GM21528 (cell line): ENCODE results near the gene PRAME.
"Not testable (repeated sequence)": the region's sequence is repeated elsewhere in the genome, so short reads cannot be mapped to it uniquely, and the experiment has no call there.

ENCODE experiments used
- ATAC-seq: cut with Tn5 transposase; IDR thresholded peaks from one replicate; pipeline ENCODE4 v1.9.1; 2021; ENCODE audit warnings: mild to moderate bottlenecking, moderate library complexity; ENCODE audit not compliant: unreplicated experiment, low FRiP score

PRAME gene

DNA sequence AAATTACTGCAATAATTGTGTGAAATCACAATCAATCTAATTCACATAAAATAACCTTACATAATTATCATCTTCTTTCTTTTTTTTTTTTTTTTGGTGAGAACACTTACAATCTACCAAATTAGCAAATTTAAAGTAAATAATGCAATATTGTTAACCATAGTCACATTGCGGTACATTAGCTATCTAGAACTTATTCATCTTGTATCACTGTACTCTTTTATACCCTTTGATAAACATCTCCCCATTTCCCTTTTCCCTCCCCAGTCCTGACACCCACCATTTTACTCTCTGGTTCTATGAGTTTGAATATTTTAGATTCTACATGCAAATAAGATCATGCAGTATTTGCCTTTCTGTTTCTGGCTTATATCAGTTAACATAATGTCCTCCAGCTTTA, 24.0 kb upstream of the PRAME start:
- ATAC-seq = no peak

DNA sequence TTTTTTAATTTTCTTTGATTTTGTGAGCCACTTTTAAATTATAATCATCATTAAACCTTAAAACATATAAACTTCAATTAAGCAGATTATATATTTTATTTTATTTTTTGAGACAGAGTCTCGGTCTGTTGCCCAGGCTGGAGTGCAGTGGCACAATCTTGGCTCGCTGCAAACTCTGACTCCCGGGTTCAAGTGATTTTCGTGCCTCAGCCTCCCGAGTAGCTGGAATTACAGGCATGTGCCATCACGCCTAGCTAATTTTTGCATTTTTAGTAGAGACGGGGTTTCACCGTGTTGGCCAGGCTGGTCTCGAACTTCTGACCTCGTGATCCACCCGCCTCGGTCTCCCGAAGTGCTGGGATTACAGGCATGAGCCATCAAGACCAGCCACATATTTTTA, 22.5 kb upstream of the PRAME start:
- not testable (repeated sequence) for ATAC-seq

DNA sequence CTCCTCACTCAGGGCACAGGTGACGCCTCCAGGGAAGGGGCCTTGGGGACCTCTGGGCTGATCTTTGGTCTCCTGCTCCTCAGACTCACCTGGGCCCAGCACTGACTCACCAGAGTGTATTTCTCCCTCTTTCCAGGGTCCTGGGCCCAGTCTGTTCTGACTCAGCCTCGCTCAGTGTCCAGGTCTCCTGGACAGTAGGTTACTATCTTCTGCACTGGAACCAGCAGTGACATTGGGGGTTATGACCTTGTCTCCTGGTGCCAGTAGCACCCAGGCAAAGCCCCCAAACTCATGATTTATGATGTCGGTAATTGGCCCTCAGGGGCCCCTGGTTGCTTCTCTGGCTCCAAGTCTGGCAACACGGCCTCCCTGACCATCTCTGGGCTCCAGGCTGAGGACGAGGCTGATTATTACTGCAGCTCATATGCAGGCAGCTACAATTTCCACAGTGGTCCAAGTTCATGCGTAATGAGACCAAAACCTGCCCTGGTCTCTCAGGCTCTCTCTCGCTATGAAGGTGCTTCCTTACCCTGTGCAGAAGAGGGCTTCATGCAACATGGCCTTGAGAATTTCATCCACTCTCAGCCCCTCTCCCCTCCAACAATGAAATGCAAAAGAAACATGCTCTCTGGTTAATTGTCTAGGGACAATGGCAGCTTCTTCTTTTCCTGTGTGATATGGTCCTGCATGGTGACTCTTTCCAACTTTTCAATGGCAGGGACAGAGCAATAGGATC, 21.0 kb upstream of the PRAME start:
- ATAC-seq = no peak

DNA sequence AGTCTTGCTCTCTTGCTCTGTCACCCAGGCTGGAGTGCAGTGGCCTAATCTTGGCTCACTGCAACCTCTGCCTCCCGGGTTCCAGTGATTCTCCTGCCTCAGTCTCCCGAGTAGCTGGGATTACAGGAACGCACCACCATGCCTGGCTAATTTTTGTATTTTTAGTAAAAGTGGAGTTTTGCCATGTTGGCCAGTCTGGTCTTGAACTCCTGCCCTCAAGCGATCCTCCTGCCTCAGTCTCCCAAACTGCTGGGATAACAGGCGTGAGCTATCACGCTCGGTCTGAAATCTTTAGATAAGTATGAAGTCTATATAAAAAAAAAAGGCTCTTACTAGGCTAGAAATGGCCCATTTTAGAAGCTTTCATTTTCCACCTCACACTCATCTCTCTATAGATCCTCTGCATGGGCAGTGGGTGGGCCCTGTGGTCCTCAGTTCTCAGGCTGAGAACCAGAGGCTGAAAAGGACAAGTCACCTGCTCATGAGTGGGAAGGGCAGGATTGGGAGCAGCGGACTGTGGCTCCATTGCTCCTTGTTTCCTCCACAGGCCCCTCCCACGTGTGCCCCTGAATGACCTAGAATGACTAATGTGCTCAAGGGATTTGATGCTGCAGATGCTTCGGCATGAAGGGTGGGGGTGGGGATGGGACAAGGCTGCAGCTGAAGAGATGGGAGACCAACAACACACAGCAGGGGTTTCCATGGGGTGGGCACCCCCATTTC, 19.8 kb upstream of the PRAME start:
- no peak for ATAC-seq

DNA sequence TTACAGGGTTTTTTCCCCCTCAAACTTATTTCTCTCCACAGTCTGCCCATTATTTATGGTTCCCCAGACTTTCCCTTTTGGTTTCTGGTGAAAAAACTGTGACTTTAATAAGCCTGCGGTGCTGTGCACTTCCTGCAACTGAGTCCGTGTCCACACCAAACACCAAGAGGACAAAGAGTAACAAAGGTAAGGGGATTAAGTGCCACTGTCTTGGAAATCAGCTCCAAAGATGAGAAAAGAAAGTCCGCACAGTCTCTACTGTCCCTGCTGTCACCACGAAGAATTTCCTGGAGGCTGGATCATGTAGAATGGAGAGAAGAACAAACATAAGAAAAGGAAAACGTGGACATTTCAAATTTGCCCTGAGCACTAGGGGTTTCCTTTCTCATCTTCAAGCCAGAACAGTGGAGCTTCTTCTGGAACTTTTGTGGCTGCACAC, 17.9 kb upstream of the PRAME start:
- no peak for ATAC-seq

DNA sequence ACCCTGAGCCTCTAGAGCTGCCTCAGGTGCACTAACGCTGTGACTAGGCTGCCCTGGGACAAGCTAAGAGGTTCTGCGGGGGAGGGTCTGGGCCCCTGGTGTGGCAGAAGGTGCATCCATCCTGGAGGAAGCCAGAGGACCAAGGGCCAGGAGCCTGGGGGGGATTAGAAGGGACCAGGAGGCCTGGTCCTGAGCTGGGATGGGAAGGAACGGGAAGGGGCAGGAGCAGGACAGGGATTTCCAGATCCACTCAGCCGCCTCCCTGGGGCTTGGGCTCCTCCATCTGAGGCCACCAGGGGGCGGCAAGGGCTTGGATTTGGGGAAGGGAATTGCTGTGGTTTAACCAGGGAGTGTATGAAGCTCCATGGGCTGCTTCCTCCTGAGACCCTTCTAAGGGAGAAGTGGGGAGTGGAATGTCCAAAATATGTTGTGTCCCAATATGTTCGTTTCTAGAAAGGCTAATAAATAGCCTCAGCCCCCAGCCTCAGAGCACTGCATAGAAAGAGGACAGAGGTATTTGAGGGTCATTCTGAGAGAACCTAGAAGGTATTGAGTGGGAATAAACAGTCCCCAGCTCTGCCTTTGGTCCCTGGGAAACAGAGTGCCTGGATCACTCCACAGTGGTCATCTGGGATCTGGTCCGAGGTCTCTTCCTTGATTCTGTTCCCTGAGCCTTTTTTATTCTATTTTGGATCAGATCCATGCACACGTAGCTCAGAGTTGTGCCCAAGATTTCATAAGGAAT, 17.4 kb upstream of the PRAME start:
- no peak for ATAC-seq

DNA sequence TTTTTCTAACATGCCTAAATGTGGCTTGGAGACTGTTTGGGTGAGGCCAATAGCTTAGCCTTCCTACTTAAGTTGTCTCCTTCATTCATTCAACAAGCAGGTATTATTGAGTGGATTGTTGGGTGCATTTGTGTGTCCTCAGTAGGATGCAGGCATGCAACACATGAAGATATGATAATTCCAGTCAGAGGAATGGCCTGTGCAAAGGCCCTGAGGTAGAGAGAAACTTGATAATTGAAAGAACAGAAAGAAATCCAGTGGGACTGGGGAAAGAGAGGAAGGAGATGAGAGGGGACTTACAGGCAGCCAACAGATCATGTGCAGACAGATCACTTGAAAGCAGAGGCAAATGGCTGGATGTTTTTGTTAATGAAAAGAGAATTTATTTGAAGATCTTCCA, 15.3 kb upstream of the PRAME start:
- ATAC-seq = no peak

DNA sequence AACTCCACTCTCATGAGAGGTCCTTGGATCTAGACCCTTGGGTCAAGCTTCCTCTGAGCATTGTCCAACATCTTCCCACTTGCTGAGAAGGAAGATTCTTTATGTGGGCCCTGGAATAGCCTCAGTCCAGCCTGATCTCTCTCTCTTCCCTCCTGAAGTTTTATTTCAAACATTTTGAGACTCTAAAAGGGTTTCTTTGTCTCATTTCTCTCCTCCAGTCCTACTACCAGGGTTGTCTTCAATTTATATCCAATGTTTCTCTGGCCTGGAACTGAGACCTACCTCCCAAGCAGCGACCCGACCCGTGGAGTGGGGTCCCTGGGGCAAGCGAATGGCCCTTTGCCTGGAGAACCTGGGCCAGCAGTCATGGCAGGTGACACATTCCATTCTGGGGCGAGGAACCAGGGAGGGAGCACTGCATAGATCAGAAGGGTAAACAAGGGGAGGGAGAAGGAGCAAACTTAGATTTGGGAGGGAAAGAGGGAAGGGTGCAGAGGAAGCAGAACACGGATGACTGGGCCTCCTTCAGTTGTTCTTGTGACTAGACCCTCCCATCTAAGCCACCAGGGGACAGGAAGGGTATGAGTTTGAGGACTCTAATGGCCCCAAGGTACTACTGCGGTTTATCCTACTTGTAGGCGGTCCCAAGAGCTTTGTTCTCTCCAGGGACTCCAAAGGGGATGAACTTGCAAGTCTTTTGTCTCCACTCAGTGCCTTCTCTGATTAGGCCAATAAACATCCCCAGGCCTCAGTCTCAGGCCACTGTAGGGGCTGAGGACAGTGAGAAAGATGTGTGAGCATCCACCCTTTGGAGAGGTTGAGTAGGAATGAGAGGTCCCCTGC, 14.2 kb upstream of the PRAME start:
- no peak for ATAC-seq

DNA sequence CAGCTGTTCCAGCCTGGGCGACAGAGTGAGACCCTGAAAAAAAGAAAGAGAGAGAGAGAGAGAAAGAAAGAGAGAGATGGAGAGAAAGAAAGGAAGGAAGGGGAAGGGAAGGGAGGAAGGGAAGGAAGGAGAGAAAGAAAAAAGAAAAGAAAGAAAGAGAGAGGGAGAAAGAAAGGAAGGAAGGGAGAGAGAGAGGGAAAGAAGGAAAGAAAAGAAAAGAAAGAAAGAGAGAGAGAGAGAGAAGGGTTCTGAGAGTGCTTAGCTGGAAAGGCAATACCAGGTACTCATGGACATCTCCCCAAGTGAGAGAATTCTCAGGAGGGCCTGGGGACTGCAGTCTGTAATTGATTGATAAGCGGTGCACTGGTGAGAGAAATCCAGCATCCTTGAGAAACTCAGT, 12.8 kb upstream of the PRAME start:
- ATAC-seq = no peak

DNA sequence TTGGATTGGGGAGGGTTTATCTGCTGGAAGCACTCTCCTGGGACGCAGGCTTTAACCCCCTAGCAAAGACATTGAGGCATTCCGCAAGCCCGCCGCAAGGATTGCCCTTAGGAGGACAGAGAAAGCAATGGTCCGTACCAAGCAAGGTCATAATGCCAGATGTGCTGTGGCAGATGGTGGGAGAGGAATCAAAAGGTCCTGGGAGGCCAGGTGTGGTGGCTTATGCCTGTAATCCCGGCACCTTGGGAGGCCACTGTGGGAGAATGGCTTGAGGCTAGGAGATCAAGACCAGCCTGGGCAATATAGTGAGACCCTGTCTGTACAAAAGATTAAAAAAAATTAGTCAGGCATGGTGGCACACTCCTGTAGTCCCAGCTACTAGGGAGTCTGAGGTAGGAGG, 12.4 kb upstream of the PRAME start:
- no peak for ATAC-seq

DNA sequence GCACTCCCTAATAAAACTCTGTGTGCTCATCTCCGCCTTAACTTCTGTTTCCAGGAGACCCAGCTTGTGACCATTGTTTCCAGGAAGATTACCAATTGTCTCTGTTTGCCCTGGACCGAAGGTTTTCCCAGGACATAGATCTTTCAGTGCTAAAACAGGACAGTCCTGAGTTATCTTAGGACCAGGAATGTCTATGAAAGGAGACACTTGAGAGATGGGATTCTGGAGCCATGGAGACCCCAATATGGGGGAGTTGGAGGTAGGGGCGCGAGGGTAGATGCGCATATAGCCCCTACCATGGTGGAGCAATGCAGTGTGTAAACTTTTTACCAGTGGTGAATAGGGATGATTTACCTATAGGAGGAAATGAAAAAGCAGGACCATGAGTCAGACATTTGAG, 10.2 kb upstream of the PRAME start:
- ATAC-seq = no peak

DNA sequence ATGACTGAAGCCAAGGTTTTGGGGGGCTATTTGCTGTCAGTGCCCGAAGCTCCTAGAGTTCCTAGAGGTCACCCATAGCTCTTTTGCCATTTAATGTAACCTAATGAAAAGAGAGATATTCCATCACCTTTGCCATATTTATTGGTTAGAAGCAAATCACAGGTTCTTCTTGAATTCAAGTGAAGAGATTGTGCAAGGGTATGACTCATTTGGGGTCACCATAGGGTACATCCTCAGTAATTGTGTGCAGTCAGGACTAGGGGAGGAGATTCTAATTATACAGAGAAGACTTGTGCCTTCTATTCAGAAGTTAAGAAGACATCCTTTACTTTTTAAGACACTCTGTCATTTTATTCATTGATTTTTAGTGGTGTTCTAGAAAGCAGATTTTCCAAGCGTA, 6.9 kb upstream of the PRAME start:
- ATAC-seq = no peak

DNA sequence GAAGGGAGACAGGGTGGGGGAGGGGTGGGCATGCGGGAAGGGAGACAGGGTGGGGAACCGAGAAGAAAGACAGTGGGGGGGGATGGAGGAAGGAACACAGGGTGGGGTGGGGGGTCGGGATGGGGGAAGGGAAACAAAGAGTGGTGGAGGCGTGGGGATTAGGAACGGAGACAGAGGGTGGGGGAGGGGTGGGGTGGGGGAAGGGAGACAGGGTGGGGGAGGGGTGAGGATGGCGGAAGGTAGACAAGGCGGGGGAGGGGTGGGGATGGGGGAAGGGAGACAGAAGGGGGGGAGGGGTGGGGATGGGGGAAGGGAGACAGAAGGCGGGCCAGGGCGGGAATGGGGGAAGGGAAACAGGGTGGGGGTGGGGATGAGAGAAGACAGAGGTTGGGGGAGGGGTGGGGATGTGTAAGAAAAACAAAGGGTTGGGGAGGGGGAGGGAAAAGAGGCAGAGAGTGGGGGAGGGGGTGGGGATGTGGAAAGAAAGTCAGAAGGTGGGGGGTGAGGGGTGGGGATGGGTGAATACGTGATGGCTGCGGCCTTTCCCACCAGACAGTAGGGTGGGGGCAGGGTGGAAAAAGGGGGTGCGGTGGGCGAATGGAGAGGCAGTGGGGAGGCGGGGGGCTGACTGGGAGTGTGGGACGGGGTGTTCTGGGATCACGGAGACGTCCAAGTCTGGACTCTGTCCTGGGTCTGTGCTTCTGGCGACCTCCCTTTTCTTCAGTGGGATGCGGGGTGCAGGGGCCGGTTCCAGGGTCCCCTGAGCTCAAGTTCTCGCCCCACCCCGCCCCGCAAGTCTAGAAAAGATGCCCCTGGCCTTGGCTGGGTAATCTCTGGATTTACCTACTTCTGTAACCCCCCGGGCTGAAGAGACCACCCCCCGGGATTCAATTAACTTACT, 744 bp downstream of the PRAME start:
- no peak for ATAC-seq

DNA sequence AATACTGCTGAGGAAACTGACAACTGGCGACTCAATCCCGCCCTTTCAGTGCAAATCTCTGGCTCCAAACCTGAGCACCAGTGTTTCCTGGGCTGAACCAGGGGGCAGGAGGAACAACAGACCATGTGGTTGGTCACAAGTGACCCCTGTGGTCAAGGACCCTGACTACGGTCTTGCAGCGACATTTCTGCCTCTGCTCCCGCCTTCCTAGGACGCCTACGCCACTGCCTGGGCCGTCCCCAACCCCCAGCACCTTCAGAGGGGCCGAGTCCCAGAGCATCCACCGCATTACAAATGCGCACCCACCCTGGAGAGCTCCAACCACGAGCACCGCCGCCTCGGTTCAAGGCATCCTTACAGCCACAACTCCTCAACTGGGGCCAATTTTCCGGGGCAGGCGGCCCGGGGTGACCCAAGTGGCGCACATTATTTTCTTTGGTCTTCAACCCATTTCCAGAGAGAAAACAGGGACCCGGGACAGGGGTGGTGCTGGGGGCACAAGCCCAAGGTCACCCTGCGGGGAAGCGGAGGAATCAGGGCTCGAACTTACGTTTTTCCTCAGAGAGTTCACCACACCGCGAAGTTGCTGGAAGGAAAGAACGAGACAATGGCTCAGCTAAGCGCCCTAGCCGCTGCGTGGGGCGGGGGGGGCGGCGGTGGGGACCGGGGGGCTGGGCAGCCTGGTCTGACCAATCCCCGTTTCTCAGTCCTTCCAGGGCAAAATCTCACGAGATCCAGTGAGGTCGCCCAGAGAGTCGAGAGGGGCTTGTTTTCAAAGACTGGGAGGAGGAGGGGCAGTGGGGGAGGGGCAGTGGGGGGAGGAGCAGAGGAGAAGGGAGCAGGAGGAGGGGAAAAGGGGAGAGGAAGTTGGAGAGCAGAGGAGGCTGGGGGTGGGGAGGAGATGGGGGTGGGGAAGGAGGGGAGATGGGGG, 1.8 kb downstream of the PRAME start:
- no peak for ATAC-seq

DNA sequence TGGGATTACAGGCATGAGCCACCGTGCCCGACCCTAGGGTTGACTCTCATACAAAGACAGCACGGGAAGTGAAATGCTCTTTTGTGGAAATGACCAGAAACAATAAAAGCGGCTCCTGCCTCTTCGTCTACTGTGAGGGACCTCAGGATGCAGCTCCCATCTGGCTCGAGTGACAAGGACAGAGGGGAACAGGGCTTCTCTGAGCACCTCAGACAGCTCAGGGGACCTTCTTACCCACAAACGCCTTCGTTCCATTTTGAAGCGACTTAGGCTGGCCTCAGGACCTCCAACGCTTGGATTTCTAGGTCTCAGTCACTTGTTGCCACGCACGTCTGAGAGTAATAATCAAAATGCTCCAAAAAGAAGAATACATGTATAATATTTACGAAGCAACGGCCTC, 2.5 kb downstream of the PRAME start:
- no peak for ATAC-seq

DNA sequence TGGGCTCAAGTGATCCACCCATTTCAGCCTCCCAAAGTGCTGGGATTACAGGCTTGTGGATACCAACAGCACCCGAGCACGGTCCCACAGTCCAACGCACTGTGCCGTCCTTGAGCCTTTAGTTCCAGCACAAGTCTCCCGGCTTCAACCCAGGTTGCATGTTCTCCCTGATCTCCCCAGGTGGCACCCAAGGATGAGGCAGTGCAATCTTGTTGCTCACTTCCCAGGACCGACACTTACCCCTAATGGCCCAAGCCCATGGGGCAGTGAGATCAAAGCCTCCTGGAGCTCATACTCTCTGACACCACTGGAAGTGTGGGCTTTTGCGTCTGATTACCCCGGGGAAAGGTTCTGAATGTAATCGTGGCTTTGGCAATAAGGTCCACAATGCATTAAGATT, 3.5 kb downstream of the PRAME start:
- no peak for ATAC-seq

DNA sequence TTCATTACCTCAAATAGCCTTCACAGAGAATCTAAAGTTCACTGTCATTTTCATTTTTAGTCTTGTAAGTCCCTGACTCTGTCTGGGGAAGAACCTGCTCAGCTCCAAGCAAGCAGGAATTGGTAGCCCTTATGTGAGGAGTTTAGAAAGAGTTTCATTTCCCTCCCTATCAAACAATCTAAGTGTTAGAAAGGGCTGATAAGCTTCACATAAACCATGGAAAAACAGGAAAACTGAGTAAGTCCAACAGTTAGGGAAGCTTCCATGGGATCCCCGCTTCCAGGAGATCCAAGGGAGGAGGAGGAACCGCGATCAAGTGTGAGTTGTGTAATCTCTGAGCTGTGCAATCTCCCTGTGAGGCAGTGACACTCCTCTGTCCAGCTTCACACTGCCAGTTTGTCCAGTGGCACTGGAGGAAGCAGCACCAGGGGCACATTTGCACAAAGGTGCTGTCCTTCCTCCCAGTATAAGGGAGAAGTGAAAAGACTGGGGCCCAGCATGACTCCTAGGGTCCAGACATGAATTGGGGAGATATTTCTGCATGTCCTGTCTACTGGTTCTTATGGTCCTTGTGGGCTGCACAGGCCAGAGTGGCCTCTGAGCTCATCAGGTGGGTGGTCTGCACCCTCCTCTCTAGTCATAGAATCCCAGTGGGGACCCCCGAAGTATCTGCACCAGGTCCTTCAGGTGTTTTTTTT, 4.3 kb downstream of the PRAME start:
- no peak for ATAC-seq
